SJSA1 (cell line): Measurements from ENCODE around the gene PLCB1. TPM values are rescaled to one million over a fixed set of nuclear protein-coding genes. Genes with fewer than 3 reads are reported as not detected.

Experiments used
- DNase-seq, 2 experiments: peaks; one replicate each; pipeline ENCODE4 v3.0.0-alpha.2; 2015 to 2020; ENCODE audit warnings: low spot score in 2 of 2, low read depth in 1 of 2
- H3K27ac ChIP-seq: fragments of 250-450 bp; sonication (Bioruptor Pico); 2 replicates; pipeline ENCODE4 v1.5.1; 2020; ENCODE audit warnings: mild to moderate bottlenecking, moderate library complexity
- H3K27me3 ChIP-seq: fragments of 250-450 bp; sonication (Bioruptor Pico); replicated peaks from 2 replicates; pipeline ENCODE4 v1.5.1; 2020; ENCODE audit warnings: mild to moderate bottlenecking, moderate library complexity
- H3K36me3 ChIP-seq: fragments of 250-450 bp; sonication (Bioruptor Pico); 2 replicates; pipeline ENCODE4 v1.5.1; 2020; ENCODE audit warnings: mild to moderate bottlenecking
- H3K4me1 ChIP-seq: fragments of 250-450 bp; sonication (Bioruptor Pico); replicated peaks from 2 replicates; pipeline ENCODE4 v1.6.1; 2021; ENCODE audit warnings: mild to moderate bottlenecking
- H3K4me3 ChIP-seq: fragments of 250-450 bp; sonication (Bioruptor Pico); 2 replicates; pipeline ENCODE4 v1.5.1; 2020; ENCODE audit warnings: mild to moderate bottlenecking
- H3K9me3 ChIP-seq: fragments of 250-450 bp; sonication (Bioruptor Pico); replicated peaks from 2 replicates; pipeline ENCODE4 v1.5.1; 2020; ENCODE audit warnings: mild to moderate bottlenecking
- total RNA-seq: library from RNA; depleted of rRNA; stranded (reverse); fragments of >200 nt; shearing (Covaris generic); gene quantifications from 2 replicates; pipeline ENCODE4 v1.2.3, GENCODE V29; 2014

PLCB1 gene
- total RNA-seq, 1 experiment from 2014 or later, result 10.0 TPM

DNA sequence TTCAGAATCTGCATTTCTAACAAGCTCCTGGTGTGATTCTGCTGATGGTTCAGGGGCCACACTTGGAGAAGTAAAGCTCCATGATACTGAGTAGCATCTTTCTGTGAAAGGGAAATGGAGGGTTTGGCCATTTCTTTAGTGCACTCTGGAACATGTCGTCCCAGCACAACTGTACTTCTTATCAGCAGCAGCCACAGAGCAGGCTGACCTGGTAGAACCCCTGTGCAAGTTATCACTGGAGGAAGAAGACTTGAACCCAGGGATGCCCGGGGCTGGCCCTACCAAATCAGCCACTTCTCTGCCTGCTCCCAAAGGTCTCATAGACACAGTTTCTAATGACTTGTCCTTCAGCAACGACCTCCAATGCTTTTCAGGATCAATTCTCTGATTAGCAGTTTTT is 582.1 kb downstream of the PLCB1 start:
- Histone ChIP-seq H3K27me3 (no peaks in the 10 kb centered on the region), H3K27ac (no peak overlapping the region), H3K36me3 (no peaks in the 10 kb centered on the region), H3K9me3 (no peaks in the 10 kb centered on the region), H3K4me3 (no peak overlapping the region), H3K4me1 (no peaks in the 10 kb centered on the region)
- no peak for DNase-seq

DNA sequence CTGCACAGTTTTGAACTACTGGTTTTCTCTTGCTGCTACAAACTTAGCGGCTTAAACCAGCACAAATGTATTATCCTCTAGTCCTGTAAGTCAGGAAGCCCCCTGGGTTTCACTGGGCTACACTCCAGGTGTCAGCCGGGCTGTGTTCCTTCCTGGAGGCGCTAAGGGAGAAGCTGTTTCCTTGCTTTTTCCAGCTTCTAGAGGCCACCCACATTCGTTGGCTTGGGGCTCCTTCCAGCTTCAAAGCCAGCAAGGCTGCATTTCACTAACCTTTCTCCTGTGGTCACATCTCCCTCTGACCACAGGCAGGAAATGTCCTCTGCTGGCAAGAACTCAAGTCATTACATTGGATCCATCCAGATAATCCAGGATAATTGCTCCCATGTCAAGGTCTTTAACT is 586.2 kb downstream of the PLCB1 start:
- H3K9me3 ChIP-seq, result no peaks in the 10 kb centered on the region
- no peak overlapping the region for H3K27ac ChIP-seq
- no peaks in the 10 kb centered on the region for H3K4me1 ChIP-seq
- H3K4me3 ChIP-seq, result no peak overlapping the region
- H3K27me3 ChIP-seq, result no peaks in the 10 kb centered on the region
- no peak for DNase-seq
- no peaks in the 10 kb centered on the region for H3K36me3 ChIP-seq

DNA sequence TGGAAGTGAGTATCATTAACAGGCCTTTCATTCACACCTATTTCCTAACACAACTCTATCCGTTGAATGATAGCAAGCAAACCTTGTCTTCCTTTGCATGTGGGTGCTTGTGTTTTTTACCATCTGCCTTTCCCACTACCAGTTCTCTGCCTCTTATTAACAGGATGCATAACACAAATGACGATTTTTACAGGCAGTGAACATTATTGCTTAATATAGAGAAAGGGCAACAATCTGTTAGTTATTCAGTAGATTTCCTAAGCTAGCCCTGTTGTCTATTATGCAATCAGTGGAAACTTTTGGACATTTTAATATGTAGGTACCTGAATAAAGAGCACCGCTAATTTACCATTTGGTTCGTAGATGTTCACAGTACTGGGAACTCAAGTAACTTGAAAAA is 588.0 kb downstream of the PLCB1 start:
- H3K27me3 ChIP-seq, result no peaks in the 10 kb centered on the region
- H3K4me3 ChIP-seq, result no peak overlapping the region
- H3K9me3 ChIP-seq, result no peaks in the 10 kb centered on the region
- no peaks in the 10 kb centered on the region for H3K4me1 ChIP-seq
- no peak overlapping the region for H3K27ac ChIP-seq
- H3K36me3 ChIP-seq, result no peaks in the 10 kb centered on the region
- DNase-seq, result no peak

DNA sequence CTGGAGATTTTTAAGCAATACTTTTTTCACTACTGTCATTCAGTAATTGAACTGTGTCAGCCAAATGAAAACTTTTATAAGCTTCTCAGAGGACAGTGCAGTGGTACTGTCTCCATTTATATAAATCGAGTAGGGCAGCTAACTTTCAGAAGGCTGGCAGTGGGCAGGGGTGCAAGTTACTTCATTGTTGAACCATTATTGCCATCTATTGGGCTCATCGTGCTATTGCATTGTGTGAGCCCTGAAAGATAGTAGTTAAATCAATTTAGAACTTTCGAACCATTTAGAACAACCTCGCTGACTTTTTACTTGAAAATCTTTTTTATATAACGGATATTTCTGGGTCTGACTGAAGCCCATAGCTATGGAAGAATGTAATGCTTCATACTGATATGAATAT is 589.0 kb downstream of the PLCB1 start:
- H3K27me3 ChIP-seq, result no peaks in the 10 kb centered on the region
- DNase-seq, result peak; percentile 52 to 60
- no peak overlapping the region for H3K27ac ChIP-seq

DNA sequence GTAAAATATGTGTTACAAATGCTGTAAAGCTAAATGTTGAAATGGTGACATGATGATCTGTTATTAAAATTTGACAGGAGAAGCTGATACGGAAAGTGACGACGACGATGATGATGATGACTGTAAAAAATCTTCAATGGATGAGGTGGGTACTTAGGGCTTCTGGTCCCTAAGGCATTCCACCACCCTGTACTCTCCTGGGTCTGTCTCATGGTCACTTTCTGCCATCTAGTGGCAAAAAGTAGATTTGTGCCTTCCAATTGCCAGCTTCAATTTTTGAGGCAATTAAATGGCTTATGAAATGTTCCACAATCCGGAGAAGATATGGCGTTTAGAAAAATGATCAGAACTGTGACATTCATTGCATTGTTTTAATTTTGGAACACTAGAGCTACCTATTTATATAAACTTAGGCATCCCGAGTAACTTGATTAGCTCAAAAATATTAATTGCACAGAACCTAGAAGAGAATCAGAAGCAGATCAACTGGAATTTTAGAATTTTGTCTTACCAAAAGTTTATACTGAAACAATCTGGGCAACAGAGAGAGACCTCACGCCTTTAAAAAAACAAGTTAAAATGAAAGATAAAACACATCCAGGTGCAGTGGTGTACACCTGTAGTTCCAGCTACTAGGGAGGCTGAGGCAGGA is 590.3 kb downstream of the PLCB1 start:
- Histone ChIP-seq H3K27me3 (no peaks in the 10 kb centered on the region), H3K36me3 (no peaks in the 10 kb centered on the region), H3K27ac (no peak overlapping the region), H3K9me3 (no peaks in the 10 kb centered on the region), H3K4me1 (no peaks in the 10 kb centered on the region), H3K4me3 (no peak overlapping the region)
- peak; percentile 47 to 52 for DNase-seq

More for the DNA sequence above, 589.0 kb downstream of the PLCB1 start:
- no peaks in the 10 kb centered on the region for H3K9me3 ChIP-seq
- H3K4me1 ChIP-seq, result no peaks in the 10 kb centered on the region
- H3K36me3 ChIP-seq, result no peaks in the 10 kb centered on the region
- H3K4me3 ChIP-seq, result no peak overlapping the region

DNA sequence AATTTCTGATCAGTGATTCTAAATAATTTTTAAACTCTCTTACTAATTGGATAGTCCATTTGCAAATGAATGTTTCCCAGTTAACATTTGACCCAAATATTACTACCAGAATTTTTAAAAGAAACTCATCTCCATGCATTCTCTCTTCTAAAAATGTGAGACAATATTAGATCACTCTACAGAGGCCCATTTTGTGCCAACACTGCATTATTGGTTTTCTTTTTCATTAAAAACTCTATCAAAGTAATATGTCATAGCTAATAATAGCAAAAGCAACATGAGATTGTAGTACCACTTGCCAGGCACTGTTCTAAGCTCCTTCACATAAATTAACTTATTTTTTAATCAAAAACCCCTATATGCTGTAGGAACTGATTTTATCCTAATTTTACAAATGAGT is 591.2 kb downstream of the PLCB1 start:
- Histone ChIP-seq H3K4me3 (no peak overlapping the region), H3K27me3 (no peaks in the 10 kb centered on the region), H3K27ac (no peak overlapping the region), H3K9me3 (no peaks in the 10 kb centered on the region), H3K36me3 (no peaks in the 10 kb centered on the region), H3K4me1 (no peaks in the 10 kb centered on the region)
- DNase-seq, result no peak

DNA sequence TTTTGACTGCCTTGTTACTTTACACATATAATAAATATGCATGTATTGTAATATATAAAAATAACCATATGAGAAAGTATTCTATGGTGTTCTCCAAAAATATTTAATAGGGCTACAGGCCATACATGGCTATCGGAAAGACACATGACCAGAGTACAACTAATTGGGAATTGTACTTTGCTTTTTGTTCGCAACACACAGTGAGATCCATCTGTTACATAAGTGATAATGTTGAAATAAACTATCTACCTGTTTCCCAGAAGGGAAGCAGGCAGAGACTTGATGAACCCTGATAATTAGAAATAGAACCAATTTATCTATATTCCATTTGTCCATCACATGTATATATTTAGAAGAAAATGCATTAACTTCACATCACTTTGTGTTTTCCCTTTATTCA is 592.8 kb downstream of the PLCB1 start:
- Histone ChIP-seq H3K36me3 (no peaks in the 10 kb centered on the region), H3K4me3 (no peak overlapping the region), H3K9me3 (no peaks in the 10 kb centered on the region), H3K27me3 (no peaks in the 10 kb centered on the region), H3K4me1 (no peaks in the 10 kb centered on the region), H3K27ac (no peak overlapping the region)
- DNase-seq, result no peak

DNA sequence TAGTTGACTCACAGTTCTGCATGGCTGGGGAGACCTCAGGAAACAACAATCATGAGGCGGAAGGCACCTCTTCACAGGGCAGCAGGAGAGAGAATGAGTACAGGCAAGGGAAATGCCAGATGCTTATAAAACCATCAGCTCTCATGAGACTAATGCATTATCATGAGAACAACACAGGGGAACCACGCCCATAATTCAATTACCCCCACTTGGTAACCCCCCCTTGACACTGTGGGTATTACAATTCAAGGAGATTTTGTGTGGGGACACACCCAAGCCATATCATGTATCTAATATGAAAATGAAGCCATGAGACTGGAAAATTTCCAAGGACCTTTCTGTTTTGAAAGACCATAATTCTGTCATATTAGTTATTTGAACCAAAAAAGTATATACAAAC is 594.4 kb downstream of the PLCB1 start:
- no peak overlapping the region for H3K27ac ChIP-seq
- H3K4me3 ChIP-seq, result no peak overlapping the region
- no peaks in the 10 kb centered on the region for H3K9me3 ChIP-seq
- H3K27me3 ChIP-seq, result no peaks in the 10 kb centered on the region
- no peaks in the 10 kb centered on the region for H3K36me3 ChIP-seq
- no peaks in the 10 kb centered on the region for H3K4me1 ChIP-seq
- DNase-seq, result no peak

DNA sequence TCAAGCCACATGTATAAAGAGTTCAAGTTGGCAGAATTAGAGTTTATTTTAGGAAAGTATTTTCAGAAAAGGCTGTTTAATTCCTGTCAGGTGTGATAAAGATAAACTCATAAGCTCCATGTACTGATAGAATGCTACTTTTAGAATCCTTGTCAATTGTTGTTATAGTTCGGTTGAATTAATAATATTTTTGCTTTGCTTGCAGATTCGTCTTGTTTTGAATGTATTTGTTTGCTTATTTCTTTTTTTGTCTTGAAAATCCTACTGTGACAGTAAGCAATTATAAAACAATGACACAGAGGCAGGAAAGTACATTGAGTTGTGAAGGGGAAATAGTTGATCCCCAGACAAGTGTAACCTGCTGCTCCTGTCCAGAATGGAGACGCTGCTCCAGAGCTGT is 602.9 kb downstream of the PLCB1 start:
- H3K9me3 ChIP-seq, result no peaks in the 10 kb centered on the region
- H3K4me3 ChIP-seq, result no peak overlapping the region
- H3K36me3 ChIP-seq, result no peaks in the 10 kb centered on the region
- DNase-seq, result no peak
- no peak overlapping the region for H3K27ac ChIP-seq
- H3K4me1 ChIP-seq, result no peaks in the 10 kb centered on the region
- H3K27me3 ChIP-seq, result no peaks in the 10 kb centered on the region

DNA sequence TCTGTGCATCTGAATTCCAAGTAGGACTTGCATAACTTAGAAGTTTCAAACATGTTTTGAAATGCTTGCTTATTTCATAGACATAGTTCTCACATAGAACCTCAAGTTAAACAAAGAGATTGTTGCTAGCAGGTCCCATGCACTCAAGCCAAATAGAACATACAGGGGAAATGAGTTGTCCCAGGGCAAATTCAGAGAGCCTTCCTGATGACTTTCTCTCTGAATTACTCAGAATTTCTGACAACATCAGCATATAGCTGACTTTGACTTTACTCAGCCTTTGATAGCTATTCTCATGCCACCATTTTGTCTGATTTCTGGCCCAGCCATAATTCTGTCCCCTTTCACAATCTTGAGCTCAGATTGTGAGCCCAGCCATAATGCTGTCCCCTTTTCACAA is 603.6 kb downstream of the PLCB1 start:
- no peaks in the 10 kb centered on the region for H3K4me1 ChIP-seq
- no peak overlapping the region for H3K4me3 ChIP-seq
- no peak overlapping the region for H3K27ac ChIP-seq
- DNase-seq, result no peak
- H3K9me3 ChIP-seq, result no peaks in the 10 kb centered on the region
- no peaks in the 10 kb centered on the region for H3K27me3 ChIP-seq
- no peaks in the 10 kb centered on the region for H3K36me3 ChIP-seq

DNA sequence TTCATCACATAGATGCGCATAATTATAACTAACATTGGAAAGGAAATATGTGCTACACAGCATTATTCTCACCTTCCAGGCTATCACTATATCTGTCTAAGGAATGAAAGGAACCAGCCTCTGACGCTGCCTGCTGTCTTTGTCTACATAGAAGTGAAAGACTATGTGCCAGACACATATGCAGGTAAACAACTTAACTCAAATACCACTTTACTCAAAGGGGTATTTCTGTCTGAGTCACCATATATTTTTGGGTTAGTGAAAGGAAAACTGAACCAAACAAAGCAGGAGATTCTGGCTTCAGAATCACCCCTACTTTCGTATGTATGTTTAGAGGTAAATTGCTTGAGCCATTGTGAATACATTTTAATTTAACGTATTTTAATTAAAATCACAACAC is 608.2 kb downstream of the PLCB1 start:
- DNase-seq, result no peak

DNA sequence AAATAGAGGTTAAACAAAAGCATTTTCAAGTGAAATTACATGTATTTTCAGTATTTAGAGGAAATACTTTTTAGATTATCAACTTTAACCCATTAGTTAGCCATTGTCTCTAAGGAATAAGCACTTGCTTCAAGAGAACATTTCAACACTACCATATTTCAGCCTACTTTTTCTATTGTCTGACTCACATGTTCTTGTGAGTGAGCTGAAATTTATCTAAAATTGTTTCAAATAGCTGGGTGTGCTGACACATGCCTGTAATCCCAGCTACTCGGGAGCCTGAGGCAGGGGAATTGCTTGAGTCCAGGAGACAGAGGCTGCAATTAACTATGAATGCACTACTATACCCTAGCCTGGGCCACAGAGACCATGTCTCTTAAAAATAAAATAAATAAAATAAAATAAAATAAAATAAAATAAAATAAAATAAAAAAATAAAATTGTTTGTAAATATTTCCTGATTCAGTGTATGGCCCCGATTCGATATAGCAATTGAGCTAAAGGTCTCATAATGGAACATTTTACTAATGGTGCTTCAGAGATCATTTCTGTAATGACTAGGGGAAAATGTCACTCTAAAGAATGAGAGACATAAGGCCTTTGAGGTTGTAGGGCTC is 612.3 kb downstream of the PLCB1 start:
- DNase-seq, result no peak
- Histone ChIP-seq H3K36me3 (no peaks in the 10 kb centered on the region), H3K27me3 (no peaks in the 10 kb centered on the region), H3K4me1 (no peaks in the 10 kb centered on the region), H3K9me3 (no peaks in the 10 kb centered on the region), H3K27ac (no peak overlapping the region), H3K4me3 (no peak overlapping the region)

More for the DNA sequence above, 608.2 kb downstream of the PLCB1 start:
- Histone ChIP-seq H3K9me3 (no peaks in the 10 kb centered on the region), H3K36me3 (no peaks in the 10 kb centered on the region), H3K27ac (no peak overlapping the region), H3K4me1 (no peaks in the 10 kb centered on the region), H3K27me3 (no peaks in the 10 kb centered on the region), H3K4me3 (no peak overlapping the region)

DNA sequence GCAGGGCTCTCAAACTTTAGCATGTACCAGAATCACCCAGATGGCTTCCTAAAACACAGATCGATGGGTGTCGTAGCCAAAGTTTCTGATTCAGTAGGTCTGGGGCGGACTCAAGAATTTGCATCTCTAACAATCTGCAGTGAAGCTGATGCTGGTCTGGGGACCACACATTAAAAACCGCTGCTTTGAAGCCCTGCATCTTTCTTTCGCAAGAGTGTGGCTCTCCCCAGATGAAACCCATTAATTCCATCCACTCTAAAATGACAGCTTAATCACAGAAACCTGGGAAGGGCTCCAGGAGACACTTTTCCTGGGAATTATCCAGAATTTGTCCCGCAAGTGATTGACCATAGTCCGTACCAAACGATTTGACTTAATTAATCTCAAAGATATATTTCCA is 617.0 kb downstream of the PLCB1 start:
- no peak overlapping the region for H3K4me3 ChIP-seq
- no peak for DNase-seq
- no peak overlapping the region for H3K27ac ChIP-seq

DNA sequence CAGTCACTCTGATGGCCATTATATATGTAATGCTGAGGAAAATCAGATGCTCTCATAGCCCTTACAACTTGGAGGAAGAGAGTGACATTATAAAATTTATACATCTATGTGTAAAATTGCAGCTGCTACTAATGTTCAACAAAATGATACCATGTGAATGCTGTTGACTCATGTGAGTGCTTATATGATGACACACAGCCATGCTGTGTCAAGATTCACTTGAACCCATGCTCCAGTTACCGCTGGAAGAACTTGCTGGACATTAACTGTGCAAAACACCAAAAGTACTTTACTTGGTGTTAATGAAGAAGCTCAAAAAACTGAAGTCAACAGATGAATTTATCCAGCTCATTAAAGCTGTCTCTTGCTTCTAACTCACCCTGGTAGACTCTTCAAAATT is 617.9 kb downstream of the PLCB1 start:
- H3K27me3 ChIP-seq, result no peaks in the 10 kb centered on the region
- no peaks in the 10 kb centered on the region for H3K4me1 ChIP-seq
- DNase-seq, result no peak
- H3K27ac ChIP-seq, result no peak overlapping the region
- H3K9me3 ChIP-seq, result no peaks in the 10 kb centered on the region
- no peak overlapping the region for H3K4me3 ChIP-seq
- no peaks in the 10 kb centered on the region for H3K36me3 ChIP-seq

More for the DNA sequence above, 617.0 kb downstream of the PLCB1 start:
- H3K9me3 ChIP-seq, result no peaks in the 10 kb centered on the region
- no peaks in the 10 kb centered on the region for H3K27me3 ChIP-seq
- H3K4me1 ChIP-seq, result no peaks in the 10 kb centered on the region
- H3K36me3 ChIP-seq, result no peaks in the 10 kb centered on the region
